Measurements from ENCODE around the gene POLR1A.
A peak's percentile ranks its signal among the peaks of the same experiment; 100 is the strongest.

Gene POLR1A

DNA sequence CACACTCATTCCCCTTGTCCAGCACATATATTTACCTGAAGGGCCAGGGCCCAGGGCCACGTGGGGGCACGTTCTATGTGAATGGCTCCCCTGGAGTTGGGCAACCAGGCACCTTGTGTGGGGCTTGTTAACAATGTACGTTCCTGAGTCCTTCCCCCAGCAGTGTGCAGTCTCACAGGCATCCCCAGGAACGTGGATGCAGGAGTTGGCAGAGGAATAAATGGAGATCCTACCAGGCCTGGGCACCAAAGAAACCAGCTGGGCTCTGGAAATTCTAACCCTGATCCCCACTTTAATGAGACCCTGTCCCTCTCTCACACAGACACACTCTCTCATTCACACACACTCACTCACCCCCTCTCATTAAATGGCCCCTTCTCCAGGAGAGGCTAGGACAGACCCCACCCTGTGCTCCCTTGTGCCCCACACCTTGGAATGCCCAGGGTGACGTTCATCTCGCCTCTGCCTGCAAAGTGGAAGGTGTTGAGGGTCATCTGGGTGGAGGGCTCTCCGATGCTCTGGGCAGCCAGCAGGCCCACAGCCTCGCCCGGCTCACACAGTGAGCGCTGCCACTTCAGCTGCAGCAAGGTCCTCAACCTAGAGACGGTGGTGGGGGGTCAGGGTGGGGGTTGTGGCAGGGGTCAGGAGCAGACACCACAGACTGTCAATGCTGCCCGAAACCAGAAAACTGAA, 65.6 kb downstream of the POLR1A start:
- Histone ChIP-seq H3K79me2 (ENCODE audit: insufficient read depth, low read depth) (0 out of 2 replicates have a peak, but pooled peaks cover 4% of the 10 kb centered on the region), H3K4me3 (IDR thresholded peaks at IDR 0.05; ENCODE audit: insufficient read depth, low read depth, low read length) (no peak overlapping the region), H3K9ac (peak overlapping the region; percentile 80; the same call in 1 of the 2 replicates), H3K4me1 (ENCODE audit: low read depth, poor library complexity, severe bottlenecking) (peaks cover 96% of the 10 kb centered on the region), H2AFZ (ENCODE audit: low read depth) (no peak overlapping the region), H3K27me3 (ENCODE audit: insufficient read depth, low read depth) (no peaks in the 10 kb centered on the region), H4K20me1 (ENCODE audit: insufficient read depth) (no peaks in the 10 kb centered on the region), H3K36me3 (ENCODE audit: insufficient read depth) (no peaks in the 10 kb centered on the region), H3K4me2 (peak overlapping the region; percentile 95; the same call in 1 of the 2 replicates), H3K27ac (peak overlapping the region; percentile 99)
- TF ChIP-seq, protein P1, sequence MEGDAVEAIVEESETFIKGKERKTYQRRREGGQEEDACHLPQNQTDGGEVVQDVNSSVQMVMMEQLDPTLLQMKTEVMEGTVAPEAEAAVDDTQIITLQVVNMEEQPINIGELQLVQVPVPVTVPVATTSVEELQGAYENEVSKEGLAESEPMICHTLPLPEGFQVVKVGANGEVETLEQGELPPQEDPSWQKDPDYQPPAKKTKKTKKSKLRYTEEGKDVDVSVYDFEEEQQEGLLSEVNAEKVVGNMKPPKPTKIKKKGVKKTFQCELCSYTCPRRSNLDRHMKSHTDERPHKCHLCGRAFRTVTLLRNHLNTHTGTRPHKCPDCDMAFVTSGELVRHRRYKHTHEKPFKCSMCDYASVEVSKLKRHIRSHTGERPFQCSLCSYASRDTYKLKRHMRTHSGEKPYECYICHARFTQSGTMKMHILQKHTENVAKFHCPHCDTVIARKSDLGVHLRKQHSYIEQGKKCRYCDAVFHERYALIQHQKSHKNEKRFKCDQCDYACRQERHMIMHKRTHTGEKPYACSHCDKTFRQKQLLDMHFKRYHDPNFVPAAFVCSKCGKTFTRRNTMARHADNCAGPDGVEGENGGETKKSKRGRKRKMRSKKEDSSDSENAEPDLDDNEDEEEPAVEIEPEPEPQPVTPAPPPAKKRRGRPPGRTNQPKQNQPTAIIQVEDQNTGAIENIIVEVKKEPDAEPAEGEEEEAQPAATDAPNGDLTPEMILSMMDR (conservative IDR thresholded peaks at IDR 0.05; ENCODE audit: low read depth, low read length), result no peak

DNA sequence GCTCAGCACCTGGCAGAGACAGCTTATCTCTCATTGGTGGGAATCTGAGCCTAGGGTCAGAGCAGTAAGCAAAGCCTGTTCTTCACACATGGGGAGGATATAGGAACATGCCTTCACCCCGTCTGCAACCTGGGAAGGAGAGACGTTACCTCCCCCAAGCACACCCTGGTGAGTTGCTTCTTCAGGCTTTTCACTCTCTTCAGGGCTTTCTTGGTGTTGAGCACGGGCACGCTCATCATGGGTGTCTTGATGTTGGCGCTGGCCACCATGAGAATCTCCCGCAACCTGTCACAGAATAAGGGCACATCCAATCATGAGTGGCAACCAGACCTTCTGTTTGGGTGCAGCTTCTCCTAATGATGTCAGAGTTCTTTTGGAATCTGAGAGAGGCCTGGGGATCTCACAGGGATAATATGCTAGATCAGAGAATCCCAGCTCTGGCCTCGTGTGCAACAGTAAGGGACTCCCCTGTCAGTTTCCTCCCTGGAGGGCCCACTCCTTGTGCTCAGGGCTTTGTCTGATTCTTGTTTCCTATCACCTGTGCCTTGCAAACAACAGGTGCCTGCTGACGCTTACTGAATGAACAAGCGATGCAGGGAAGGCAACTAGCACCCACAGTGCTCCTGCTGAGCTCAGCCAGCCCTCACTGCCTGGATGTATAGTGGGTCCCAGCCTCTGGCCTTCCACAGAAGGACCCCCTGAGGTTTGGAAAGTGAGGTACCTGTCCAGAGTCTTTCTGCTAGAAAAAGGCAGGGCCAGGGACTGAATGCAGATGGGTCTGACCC, 66.3 kb downstream of the POLR1A start:
- H3K4me2 ChIP-seq, result peak overlapping the region; percentile 95
- H3K4me3 ChIP-seq (IDR thresholded peaks at IDR 0.05; ENCODE audit: insufficient read depth, low read depth, low read length), result no peak overlapping the region
- H3K4me1 ChIP-seq (ENCODE audit: low read depth, poor library complexity, severe bottlenecking), result peaks cover 96% of the 10 kb centered on the region

DNA sequence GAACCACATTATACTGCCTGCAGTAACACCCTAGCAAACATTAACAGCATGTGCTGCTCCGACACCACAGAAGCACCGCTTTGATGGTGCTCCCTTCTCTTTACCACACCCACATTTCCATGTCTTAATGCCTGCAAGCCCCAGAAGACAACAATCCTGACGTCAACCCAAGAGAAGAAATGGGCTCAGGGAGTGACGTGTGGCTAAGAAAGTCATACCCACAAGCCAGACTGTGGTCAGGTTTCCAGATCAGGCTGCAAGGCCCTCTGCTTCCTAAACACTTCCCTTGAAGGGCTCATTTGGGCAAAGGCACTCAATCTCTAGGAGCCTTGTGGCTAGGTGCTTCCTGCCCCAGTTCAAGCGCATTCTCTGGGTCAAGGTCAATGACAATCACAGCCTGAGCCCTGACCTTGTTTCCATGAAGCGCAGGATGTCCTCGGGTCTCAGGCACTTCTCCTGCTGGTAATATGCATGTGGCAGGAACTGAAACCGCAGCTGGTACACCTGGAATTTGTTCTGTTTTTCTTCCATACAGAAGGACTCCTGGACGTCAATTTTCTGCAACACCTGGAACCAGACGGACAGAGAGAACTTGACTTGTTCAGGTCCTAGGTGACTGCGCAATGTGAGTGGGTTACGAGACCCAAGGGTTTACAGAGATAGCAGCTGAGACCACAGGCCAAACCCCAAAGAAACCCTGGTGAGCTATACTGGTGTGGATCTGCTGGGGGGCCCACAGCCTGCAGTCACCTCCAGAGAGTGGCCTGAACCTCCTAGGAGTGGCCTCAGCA, 67.2 kb downstream of the POLR1A start:
- peak overlapping the region; percentile 95 for H3K4me2 ChIP-seq
- peaks cover 94% of the 10 kb centered on the region for H3K4me1 ChIP-seq (ENCODE audit: low read depth, poor library complexity, severe bottlenecking)
- H2AFZ ChIP-seq (ENCODE audit: low read depth), result no peak overlapping the region
- H3K36me3 ChIP-seq (ENCODE audit: insufficient read depth), result peaks cover 5% of the 10 kb centered on the region; the same call in 1 of the 2 replicates
- H3K27me3 ChIP-seq (ENCODE audit: insufficient read depth, low read depth), result no peaks in the 10 kb centered on the region
- peak overlapping the region; percentile 99 for H3K27ac ChIP-seq
- TF ChIP-seq, protein P1 (conservative IDR thresholded peaks at IDR 0.05; ENCODE audit: low read depth, low read length), result no peak
- H3K79me2 ChIP-seq (ENCODE audit: insufficient read depth, low read depth), result no peaks in the 10 kb centered on the region
- H3K9ac ChIP-seq, result peak overlapping the region; percentile 80
- H4K20me1 ChIP-seq (ENCODE audit: insufficient read depth), result no peaks in the 10 kb centered on the region
- peak overlapping the region; percentile 3 for H3K4me3 ChIP-seq (IDR thresholded peaks at IDR 0.05; ENCODE audit: insufficient read depth, low read depth, low read length)

More for the DNA sequence above, 66.3 kb downstream of the POLR1A start:
- no peaks in the 10 kb centered on the region for H4K20me1 ChIP-seq (ENCODE audit: insufficient read depth)
- no peaks in the 10 kb centered on the region for H3K36me3 ChIP-seq (ENCODE audit: insufficient read depth)
- peak overlapping the region; percentile 99 for H3K27ac ChIP-seq
- H2AFZ ChIP-seq (ENCODE audit: low read depth), result no peak overlapping the region
- H3K9ac ChIP-seq, result peak overlapping the region; percentile 80; the same call in 1 of the 2 replicates
- TF ChIP-seq, protein P1 (conservative IDR thresholded peaks at IDR 0.05; ENCODE audit: low read depth, low read length), result no peak
- H3K27me3 ChIP-seq (ENCODE audit: insufficient read depth, low read depth), result no peaks in the 10 kb centered on the region
- H3K79me2 ChIP-seq (ENCODE audit: insufficient read depth, low read depth), result no peaks in the 10 kb centered on the region

DNA sequence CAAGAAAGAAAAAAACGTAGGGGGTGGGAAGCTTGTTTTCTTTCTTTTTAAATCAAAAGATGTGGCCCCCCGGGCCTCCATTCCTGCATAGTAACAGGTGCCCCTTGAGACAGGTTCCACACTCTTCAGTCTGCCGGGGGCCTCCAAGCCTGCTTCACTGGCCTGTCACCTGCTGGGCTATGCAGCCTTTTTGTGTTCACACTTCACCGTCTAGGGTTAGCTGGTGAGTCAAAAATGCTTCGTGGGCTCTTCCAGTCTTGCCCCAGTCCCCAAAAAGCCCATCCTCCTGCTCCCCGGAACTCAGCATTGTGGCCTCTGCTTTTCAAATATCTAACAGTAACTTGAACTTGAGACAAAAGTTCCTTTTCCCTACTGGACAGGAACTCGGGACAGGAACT, 67.9 kb downstream of the POLR1A start:
- H3K4me3 ChIP-seq (IDR thresholded peaks at IDR 0.05; ENCODE audit: insufficient read depth, low read depth, low read length), result peak overlapping the region; percentile 3
- H4K20me1 ChIP-seq (ENCODE audit: insufficient read depth), result no peaks in the 10 kb centered on the region
- no peak overlapping the region for H2AFZ ChIP-seq (ENCODE audit: low read depth)
- TF ChIP-seq, protein P1 (conservative IDR thresholded peaks at IDR 0.05; ENCODE audit: low read depth, low read length), result no peak; the same call in 1 of the 2 replicates
- peaks cover 87% of the 10 kb centered on the region for H3K4me1 ChIP-seq (ENCODE audit: low read depth, poor library complexity, severe bottlenecking)
- H3K9ac ChIP-seq, result peak overlapping the region; percentile 80
- H3K27ac ChIP-seq, result peak overlapping the region; percentile 99
- H3K79me2 ChIP-seq (ENCODE audit: insufficient read depth, low read depth), result no peaks in the 10 kb centered on the region
- H3K36me3 ChIP-seq (ENCODE audit: insufficient read depth), result peaks cover 5% of the 10 kb centered on the region; the same call in 1 of the 2 replicates
- no peaks in the 10 kb centered on the region for H3K27me3 ChIP-seq (ENCODE audit: insufficient read depth, low read depth)
- H3K4me2 ChIP-seq, result peak overlapping the region; percentile 95
